AG08395 (cell line): Measurements from ENCODE around the gene PRDM16.

Experiments used
- DNase-seq: peaks from one replicate; pipeline ENCODE4 v3.0.0; 2012; ENCODE audit warnings: mixed read lengths, low spot score

Gene PRDM16

DNA sequence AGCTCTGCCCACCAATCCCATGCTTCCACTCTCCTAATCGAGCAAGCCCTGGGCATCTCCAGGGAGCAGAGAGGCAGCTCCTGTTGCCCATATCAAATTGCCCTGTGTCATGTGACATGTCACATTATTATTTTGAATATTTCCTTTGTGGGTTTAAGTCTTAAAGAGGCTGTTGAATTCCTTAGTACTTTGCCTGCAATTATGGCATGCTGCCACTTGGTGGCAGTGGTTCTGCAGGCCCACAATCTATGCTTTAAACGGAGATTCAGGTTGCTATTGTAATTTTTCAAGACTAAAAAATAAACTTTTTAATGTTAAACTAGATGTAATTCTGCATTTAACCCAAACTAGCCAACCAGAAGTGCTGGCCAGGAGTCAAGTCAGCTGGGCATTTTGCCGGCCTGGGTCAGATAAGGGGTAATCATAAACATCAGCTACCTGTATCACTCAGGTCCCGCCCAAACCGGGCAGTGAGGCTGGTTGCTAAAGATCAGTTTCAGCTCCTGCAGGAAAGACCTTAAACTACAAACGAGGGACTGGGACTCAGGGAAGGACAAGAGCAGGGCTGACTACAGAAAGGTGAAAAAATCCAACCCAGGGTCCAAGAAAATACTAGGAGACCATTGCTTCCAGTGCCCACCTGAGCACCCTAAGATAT, 348.2 kb downstream of the PRDM16 start:
- DNase-seq: no peak

DNA sequence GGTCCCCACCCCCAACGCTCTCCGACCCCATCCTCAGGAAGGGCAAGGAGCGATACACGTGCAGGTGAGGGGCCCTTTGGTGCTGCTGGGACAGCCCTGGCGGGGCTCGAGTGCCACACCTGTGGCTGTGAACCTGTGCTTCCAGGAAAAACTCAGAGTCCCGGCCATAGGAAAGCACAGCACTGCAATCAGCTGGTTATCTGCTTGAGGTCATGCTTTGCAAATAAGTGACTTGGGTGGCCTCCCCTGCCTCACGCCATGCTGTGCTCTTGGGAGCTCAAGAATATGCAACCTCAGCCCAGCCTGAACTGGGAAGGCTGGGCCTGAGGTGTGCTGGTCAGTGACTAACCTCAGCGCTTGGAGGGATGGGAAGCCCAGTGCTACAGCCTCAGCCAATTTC, 348.9 kb downstream of the PRDM16 start:
- no peak for DNase-seq

DNA sequence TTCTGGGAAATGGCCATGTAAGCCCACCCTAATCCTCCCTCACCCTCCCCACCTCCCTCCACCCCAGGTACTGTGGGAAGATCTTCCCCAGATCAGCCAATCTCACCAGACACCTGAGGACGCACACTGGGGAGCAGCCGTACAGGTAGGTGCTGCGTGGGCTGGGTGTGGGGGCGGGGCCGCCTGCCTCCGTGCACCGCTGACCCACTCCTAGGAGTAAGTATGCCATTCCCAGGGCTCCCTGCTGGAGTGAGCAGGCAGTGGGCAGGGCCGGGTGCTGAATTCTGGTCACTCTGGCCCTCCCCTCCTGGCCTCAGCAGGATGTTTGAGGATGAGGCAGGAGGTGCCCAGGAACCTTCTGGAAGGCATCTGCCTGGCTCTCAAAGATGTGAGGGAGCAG, 349.6 kb downstream of the PRDM16 start:
- DNase-seq: no peak

DNA sequence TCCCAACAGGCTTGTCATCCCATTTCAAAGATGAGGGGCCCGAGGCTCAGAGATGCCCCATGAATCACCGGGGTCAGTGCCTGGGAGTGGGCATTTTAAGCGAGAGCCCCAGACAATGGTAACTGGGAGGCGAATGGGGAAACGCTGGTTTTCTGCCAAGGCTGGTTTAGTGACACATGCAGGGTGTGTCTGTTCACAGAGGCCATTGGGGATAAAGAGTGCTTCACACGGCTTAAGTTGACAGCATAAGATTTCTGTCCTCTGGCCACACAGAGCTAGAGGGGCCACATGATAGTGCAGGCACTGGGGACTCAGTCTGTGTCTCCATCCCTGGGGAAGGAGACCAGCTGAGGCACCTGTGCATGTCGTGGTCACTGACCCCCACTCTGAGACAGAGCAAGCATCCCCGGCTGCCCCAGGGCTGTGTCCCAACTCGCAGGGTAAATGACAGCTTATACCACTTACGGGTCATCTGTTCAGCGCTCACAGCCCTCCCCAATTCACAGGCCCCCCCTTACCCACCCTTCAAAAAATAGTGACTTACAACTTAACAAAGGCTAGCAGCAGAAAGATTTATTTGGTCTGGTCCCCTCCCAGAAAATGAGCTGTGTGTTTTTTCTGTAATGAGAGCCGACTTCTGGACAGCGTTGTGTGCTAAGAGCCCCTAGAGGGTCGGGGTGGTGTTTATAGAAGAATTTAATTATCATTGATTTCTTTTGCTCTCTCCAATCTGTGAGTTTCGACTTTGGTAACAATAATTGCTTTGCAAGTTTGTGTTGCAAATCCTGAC, 350.6 kb downstream of the PRDM16 start:
- peak; percentile 73 for DNase-seq

DNA sequence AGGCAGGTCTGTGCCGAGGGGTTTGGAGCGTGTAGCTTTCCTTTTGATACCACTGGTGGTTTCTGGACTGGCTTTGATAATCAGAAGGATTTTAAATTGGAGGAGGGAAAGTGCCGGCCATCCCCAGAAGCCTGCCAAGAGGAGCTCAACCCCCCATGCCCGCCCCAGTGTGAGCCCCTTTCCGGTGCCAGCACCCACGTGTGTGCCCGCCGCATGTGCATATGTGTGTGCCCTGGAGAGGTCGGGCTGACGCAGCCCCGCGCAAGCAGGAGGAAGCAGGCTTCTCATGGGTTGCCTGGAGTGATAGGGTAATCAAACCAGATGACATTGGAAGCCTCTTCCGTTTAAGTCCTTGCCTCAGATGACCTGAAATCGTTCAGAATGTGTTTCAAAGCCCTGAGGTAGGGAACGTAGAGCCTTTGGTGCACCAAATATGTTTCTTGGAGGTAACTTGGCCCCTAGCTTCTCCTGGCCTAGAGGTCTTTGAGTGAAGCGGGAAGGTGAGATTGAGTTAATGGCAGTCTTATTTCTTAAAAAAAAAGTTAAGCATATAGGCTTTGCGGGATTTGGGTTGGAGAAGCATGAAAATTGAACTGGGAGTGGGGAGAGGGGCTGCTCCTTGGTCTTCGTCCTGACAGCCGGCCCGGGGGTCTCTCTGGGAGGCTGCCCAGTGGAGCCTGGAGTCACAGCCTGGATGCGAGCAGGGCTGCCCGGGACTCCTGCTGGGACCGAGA, 351.4 kb downstream of the PRDM16 start:
- no peak for DNase-seq

DNA sequence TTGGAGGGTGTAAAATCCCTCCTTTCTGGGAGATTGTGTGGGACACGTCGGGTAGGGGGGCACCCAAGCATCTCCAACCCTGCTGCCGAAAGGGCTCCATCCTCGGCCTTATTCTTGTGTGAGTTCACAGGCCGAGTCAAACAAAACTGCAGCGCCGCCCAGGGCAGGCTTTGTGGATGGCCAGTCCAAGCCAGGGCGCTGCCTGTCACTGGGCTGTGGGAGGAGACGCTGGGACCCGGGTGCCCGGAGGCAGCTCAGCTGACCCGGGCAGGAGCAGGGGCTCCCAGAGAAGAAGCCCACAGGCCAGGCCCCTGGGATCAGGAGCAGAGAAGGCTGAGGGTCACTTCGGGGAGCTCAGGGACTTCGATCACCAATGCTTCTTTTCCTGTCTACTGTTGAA, 353.6 kb downstream of the PRDM16 start:
- no peak for DNase-seq

DNA sequence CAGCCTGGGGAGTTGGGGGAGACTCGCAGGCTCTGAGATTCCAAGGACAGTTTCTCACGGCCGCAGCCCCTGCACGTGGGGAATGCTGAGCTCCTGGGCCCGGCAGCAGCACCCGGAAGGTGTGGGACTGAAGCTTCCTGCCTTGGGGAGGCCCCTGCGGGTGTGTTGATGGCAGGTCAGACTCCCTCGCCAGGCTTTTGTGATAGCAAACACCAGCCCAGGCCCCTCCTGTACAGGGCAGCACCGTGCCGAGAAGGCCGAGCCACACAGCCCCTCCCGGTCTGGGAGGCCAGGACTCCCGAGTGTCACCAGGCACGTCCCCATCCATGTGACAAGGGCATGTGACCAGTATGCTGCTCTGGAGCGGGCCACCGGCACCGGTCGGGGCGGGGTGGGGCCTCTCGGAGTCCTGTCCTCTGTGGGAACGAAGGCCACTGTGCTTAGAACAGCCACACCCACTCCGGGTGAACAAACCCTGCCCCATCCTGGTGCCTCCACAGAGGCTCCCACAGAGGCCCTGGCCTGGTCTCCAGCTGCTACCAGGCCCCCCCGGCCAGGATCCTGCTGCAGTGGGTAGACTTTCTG, 354.3 kb downstream of the PRDM16 start:
- no peak for DNase-seq

DNA sequence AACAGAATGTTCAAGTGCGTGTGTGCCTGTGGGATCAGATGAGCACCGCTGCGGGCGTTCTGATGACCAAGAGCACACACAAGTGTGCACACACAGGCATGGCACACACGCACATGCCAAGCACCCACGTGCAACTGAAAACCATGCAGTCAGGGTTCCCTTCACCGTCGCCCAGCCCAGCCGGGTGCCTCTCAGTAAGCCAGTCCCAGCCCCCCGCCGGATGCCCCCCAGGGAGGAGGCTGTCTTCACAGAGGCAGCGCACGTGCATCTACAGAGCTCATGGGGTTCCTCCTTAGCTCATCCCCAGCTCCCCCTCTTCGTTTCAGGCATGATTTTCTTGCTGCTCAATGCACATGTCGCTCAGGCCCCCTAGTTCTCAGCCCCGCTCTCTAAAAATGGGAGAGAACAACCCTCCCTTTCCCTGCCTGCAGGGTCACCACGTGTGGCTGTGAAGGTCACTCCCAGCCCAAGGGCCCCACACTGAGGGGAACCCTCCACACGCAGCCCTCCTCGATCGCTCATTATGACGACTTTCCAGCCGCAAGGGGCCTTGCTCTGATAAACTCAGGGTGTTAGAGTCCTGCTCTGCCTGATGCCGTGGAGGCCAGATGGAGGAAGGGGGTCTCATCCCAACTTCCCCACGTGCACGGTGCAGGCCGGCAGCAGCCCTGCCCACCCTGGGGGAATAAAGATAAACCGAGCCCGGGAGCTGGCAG, 355.1 kb downstream of the PRDM16 start:
- no peak for DNase-seq

DNA sequence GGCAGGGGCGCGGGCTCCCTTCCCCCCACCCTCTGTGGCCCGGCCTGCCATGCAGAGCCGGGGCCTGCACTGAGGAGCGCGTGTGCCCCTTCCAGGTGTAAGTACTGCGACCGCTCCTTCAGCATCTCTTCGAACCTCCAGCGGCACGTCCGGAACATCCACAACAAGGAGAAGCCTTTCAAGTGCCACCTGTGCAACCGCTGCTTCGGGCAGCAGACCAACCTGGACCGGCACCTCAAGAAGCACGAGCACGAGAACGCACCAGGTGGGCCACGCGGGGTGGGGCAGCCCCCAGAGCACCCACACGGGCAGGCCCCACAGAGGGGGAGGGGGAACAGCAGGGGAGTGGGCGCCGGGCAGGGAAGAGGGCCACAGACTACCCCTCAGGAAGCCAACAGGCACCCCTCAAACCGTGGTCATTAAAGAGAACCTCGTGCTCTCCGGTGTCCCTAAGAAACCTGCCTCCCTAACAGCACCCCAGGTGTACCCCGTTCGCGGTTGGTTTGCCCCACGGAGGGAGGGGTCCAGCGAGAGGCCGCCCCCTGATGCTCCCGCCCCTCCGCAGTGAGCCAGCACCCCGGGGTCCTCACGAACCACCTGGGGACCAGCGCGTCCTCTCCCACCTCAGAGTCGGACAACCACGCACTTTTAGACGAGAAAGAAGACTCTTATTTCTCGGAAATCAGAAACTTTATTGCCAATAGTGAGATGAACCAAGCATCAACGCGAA, 356.6 kb downstream of the PRDM16 start:
- no peak for DNase-seq

DNA sequence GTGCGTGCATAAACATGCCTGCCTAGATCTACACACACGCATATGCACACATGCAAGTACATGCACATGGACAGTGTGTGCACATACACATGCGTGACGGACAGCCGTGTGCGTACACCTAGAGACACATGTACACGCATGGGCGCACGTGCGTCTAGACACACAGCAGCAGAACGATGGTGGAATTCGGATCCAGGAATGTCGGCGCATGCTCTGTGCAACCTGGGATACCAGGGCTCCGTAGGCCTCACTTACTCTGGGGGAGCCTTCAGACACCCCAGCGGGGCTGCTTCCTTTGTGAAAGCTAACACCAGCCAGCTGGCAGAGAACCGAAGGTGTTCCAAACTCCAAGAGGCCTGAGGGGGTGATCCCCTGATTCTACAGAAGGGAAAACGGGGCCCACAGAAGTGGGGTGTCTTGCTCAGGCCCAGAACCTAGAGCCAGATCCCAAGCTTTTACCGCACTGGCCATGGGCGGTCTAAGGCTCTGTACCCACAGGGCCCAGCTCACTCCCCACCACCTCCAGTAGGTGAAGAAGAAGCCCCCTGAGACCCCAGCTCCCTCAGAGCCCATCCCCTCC, 358.0 kb downstream of the PRDM16 start:
- no peak for DNase-seq

DNA sequence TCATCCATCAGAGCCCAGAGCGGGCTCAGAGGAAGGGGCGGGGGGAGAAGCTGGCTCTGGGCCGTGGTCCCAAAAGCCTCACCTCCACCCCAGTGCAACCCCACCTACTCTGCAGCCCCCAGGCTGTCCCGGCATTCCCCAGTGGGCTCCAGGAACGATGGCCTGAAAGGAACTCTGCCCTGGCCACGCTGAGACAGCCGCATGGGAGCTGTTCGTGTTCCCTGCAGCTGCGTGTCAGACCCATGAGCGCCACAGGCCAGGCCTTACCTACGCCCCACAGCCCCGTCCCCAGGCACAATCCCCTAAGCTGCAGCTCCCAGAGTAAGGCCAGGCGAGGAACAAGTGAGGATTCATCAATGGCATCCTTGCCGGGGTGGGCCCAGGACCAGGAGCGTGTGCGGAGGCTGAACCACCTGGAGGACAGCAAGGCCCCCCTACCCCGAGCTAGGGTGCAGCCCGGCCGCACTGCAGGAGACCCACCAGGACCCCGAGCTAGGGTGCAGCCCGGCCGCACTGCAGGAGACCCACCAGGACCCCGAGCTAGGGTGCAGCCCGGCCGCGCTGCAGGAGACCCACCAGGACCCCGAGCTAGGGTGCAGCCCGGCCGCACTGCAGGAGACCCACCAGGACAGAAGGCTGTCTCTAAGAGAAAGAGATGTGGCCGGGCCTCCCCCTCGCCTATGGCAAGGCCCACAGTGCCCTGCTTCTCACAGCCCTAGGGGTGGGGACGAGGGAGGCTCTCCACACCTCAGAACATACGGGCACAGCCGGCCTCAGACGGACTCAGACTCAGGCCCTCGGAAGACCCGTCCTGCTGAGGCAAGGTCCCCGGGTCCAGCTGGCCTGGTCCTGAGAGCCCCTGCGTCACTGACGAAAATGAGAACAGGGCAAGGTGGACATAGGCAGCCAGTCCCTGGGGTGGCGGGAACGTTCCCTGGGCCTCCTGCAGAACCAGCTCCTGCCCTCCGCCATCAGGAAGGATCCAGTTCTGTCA, 359.0 kb downstream of the PRDM16 start:
- no peak for DNase-seq

DNA sequence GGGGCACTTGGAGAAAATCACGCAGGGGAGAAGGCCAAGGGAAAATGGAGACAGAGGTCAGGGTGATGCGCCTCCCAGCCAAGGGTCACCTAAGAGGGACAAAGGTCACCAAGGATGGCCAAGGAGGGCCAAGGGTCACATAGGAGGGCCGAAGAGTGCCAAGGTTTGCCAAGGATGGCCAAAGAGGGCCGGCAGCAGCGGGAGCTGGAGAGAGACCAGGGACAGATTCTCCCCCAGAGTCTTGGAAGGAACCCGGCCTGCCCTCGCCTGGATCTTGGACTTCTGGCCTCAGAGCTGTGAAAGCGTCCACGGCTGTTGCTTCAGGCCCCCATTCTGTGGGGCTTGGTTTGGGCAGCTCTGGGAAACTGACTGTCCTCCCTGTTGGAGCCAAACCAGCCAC, 359.9 kb downstream of the PRDM16 start:
- no peak for DNase-seq

DNA sequence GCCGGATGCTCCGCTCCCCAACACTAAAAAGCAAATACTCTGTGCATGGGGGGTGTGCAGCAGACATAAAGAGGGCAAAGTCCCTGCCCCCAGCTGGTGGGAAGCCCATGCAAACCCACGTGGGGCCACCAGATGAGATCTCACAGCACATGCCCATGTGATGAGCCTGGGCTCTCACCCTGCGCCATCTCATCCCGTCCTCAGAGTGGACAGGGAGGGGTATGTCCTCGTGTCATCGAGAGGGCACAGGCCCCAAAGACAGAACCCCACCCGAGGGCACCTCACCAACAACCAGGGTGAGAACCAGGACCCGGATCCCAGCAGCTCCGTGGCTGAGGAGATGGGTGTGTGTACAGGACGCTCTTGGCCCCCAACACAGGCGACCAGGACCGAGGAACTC, 360.3 kb downstream of the PRDM16 start:
- no peak for DNase-seq

DNA sequence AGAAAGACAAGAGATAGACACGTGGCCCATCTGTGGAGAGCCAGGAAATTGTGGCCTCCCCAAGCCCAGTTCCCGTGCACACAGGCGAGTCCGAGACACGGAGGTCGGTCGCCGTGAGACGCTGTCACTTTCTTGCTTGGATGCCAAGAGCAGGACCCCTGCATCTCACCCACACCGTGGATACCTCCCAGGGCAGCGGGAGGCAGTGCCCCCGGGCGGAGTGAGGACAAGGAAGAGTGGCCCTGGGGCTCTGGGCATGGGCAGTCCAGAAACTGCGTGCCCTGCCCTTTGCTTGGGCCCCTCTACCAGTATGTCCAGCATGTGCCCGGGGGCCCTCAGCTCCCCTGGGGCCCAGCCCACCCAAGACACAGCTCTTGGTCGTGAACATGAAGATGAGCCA, 360.8 kb downstream of the PRDM16 start:
- DNase-seq: no peak

DNA sequence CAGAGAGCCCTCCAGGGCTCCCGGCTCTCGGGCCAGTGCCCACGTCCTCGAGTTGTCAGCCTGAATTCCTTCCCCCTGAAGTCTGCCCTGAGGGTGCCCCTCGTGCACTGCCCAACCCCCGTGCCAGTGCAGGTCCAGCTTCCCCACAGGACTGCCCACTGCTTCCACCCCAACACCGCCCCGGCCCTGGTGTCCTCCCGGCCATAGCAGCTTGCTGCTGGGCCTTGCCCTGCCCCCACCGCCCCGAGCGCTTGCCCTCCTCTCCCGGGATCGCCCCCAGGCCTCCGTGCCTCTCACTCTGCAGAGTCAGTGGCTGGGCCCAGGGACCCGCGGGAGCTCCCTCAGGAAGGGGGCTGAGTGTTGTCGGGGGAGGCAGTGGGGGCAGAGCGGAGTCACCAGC, 361.4 kb downstream of the PRDM16 start:
- DNase-seq: no peak

DNA sequence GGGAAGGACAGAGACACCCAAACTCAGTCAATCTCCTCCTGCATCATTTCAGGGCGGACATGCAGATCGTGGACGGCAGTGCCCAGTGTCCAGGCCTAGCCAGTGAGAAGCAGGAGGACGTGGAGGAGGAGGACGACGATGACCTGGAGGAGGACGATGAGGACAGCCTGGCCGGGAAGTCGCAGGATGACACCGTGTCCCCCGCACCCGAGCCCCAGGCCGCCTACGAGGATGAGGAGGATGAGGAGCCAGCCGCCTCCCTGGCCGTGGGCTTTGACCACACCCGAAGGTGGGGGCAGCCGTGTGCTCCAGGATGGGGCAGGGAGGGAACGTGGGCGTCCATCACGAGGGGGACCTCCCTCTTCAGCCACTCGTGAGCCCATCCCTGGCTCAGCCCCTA, 361.8 kb downstream of the PRDM16 start:
- no peak for DNase-seq

DNA sequence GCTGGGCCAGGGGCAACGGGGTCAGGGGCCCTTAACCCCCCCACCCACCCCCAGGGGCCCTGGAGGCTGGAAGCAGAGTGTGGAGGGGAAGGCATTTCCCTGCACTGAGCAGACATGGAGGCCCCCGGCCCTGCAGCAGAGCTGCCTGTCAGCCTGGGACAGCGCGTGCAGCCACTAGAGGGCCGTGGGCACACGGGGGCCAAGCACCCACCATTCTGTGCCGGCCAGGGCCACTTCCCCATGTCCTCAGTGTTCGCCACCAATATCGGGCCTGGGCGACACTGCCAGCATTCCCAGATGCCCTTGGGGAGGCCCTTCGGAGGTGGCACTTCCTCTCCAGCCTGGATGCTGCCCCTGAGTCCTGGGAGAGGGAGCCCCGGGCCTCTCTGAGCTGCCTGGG, 362.3 kb downstream of the PRDM16 start:
- DNase-seq: no peak

DNA sequence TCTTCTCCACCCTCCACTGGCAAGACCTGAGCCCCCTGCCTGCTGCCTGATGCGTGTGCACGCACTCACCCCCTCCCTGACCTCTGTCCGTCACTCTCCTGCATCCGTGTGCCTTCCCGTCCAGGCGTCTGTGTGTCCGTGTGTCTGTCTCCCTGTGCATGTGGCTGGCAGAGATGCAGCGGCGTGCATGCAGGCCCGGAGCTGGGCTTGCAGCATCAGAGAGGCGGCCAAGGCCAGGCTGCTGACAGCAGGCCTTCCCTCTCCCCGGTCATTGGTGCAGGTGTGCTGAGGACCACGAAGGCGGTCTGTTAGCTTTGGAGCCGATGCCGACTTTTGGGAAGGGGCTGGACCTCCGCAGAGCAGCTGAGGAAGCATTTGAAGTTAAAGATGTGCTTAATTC, 362.7 kb downstream of the PRDM16 start:
- DNase-seq: no peak

DNA sequence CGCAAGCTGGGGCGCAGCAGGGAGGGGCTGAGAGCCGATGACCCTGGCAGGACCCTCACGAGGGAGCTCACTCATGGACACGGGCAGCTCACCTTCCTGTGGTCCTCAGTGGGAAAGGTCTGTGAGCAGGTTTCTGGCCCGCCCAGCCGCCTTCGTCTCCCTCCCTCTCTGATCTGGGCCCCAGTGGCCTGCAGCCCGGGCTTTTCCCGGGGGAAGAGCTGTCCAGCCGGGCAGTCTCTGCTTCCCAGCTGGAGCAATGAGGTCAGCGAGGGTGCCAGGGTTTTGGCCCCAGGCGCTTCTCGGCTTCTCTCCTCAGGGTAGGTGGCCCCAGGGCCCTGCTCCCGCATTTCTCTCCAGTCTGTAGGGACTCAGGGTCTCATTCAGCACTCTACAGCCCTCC, 363.3 kb downstream of the PRDM16 start:
- DNase-seq: peak; percentile 20

DNA sequence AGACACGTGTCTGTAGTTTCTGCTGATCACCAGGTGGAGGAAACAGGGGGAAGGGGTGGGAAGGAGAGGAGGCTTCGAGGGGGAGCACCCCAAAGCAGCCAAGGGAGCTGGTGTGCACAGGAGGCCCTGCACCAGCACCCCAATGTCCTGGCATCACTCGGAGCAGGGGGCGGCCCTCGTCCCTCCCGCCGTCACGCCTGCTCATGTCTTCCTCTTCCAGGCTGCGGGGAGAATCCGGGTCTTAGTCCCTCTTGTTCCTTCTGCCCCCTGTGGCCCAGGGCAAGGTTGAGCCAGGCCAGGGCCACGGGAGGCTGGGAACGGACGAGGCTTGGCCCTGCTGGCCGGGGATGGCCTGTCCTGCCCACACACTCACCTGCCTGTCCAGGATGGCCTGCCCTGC, 364.1 kb downstream of the PRDM16 start:
- DNase-seq: no peak
